Transverse colon (tissue), 4 donors: Measurements from ENCODE around the gene FAM120A. TPM values are rescaled to one million over a fixed set of nuclear protein-coding genes. Genes with fewer than 3 reads are reported as not detected.

ENCODE experiments used
- DNase-seq: peaks from one replicate; pipeline ENCODE4 v3.0.0-alpha.2; 2019
- H3K27ac ChIP-seq, 4 donors: fragments of 200-600 bp; sonication (generic); 2 replicates each; pipeline ENCODE4 v1.5.1; 2016 to 2018; ENCODE audit warnings: inconsistent platforms in 4 of 4
- H3K27me3 ChIP-seq: fragments of 200-600 bp; sonication (generic); 2 replicates; pipeline ENCODE4 v1.5.1; 2017; ENCODE audit warnings: inconsistent platforms
- H3K36me3 ChIP-seq, 4 donors: fragments of 200-600 bp; sonication (generic); 2 replicates each; pipeline ENCODE4 v1.5.1; 2017 to 2019; ENCODE audit warnings: inconsistent platforms in 4 of 4
- H3K4me1 ChIP-seq, 4 donors: fragments of 200-600 bp; sonication (generic); 2 replicates each; pipeline ENCODE4 v1.5.1; 2017 to 2020; ENCODE audit warnings: inconsistent platforms in 4 of 4
- H3K4me3 ChIP-seq, 4 donors: fragments of 200-600 bp; sonication (generic); 1 replicate in 1 of 4; 2 replicates in 3 of 4; pipeline versions ENCODE4 v1.5.1 to v1.6.1; 2017 to 2019; ENCODE audit warnings: inconsistent platforms in 4 of 4
- H3K9me3 ChIP-seq, 2 donors: fragments of 200-600 bp; sonication (generic); 2 replicates each; pipeline ENCODE4 v1.5.1; 2017 to 2019; ENCODE audit warnings: inconsistent platforms in 2 of 2
- CTCF ChIP-seq, 5 experiments: fragments of 200-600 bp in 3 of 5; fragments of 450-650 bp in 2 of 5; sonication (generic) in 3 of 5; IDR thresholded peaks; 1 replicate in 2 of 5; 2 replicates in 3 of 5; pipeline ENCODE4 v1.5.1; 2016 to 2017; ENCODE audit warnings: antibody characterized with exemption in 5 of 5, inconsistent platforms in 3 of 5, mild to moderate bottlenecking in 2 of 5, moderate library complexity in 1 of 5
- EP300 ChIP-seq: sonication (generic); formaldehyde crosslinking; IDR thresholded peaks from one replicate; pipeline ENCODE4 v1.6.1; 2017; ENCODE audit warnings: antibody characterized with exemption, low read depth
- POLR2A ChIP-seq: fragments of 450-650 bp; IDR thresholded peaks from one replicate; pipeline ENCODE4 v1.6.1; 2016; ENCODE audit warnings: antibody characterized with exemption, mild to moderate bottlenecking, moderate library complexity
- POLR2AphosphoS5 ChIP-seq, 3 donors: sonication (generic); formaldehyde crosslinking; IDR thresholded peaks; one replicate each; pipeline ENCODE4 v1.6.1; 2016; ENCODE audit warnings: antibody characterized with exemption in 3 of 3
- WGBS, 2 donors: methylation state at CpG; one replicate each; pipeline ENCODE4 v1.1.5; 2018; ENCODE audit warnings: low coverage in 1 of 2; 5-methylcytosine and 5-hydroxymethylcytosine counted together
- in situ Hi-C, 4 donors: fragments of 200-750 bp; cut with MboI; loops; one replicate each; pipeline versions ENCODE4 v1.15.0 to v1.15.1; 2017; ENCODE audit warnings: low sequenced_read_pairs in 3 of 4, low pct_ligation_motif_present in 1 of 4, low pct_unique_long_range_greater_than_20kb in 1 of 4
- intact Hi-C: fragments of 100-400 bp; cut with DNase I; formaldehyde crosslinking; loops from one replicate; pipeline ENCODE4 v1.15.1; 2023; ENCODE audit warnings: low total_unique reads
- total RNA-seq, 4 donors: library from RNA; depleted of rRNA; stranded (reverse); fragments of >200 nt; gene quantifications; one replicate each; pipeline ENCODE4 v1.1.0, GENCODE V29; 2016

The FAM120A gene
- total RNA-seq, 4 donors from 2014 or later: 122 to 244 (median 180) TPM

GRCh38 chr9:93458712-93459111, 7.2 kb downstream of the FAM120A start:
- WGBS, 2 donors: 86 to 100% methylated on average over 2 to 4 of the region's 4 CpGs
- peaks cover 35 to 97% (median 83%) of the 10 kb centered on the region in 4 donors for H3K4me1 ChIP-seq
- H3K27me3 ChIP-seq: no peaks in the 10 kb centered on the region
- H3K4me3 ChIP-seq: no peak overlapping the region
- intact Hi-C loops (no loop called here), in situ Hi-C loops (loop anchor here in 1 of 4 donors (10.0 kb wide), 1 partner anchor 106 kb away; no protein-coding TSS in a partner anchor)
- DNase-seq: no peak
- no peaks in the 10 kb centered on the region for H3K36me3 ChIP-seq
- TF ChIP-seq POLR2AphosphoS5 (IDR thresholded peaks at IDR 0.05) (no peak), POLR2A (no peak), EP300 (no peak), CTCF (IDR thresholded peaks at IDR 0.05) (no peak)
- no peaks in the 10 kb centered on the region for H3K9me3 ChIP-seq
- peak overlapping the region; percentile 69 to 97 (median 84) for H3K27ac ChIP-seq

- no peaks in the 10 kb centered on the region for H3K36me3 ChIP-seq
- H3K27me3 ChIP-seq: no peaks in the 10 kb centered on the region
- no peak for DNase-seq
- in situ Hi-C loops (loop anchor here in 1 of 4 donors (10.0 kb wide), 1 partner anchor 105 kb away; no protein-coding TSS in a partner anchor), intact Hi-C loops (no loop called here)
- no peak overlapping the region for H3K4me3 ChIP-seq
- peak overlapping the region; percentile 69 to 97 (median 84) for H3K27ac ChIP-seq
- TF ChIP-seq POLR2AphosphoS5 (IDR thresholded peaks at IDR 0.05) (no peak), POLR2A (no peak), EP300 (no peak), CTCF (IDR thresholded peaks at IDR 0.05) (no peak)
- peaks cover 37 to 97% (median 82%) of the 10 kb centered on the region in 4 donors for H3K4me1 ChIP-seq
- no peaks in the 10 kb centered on the region for H3K9me3 ChIP-seq
Observed at GRCh38 chr9:93459432-93459847, 8.0 kb downstream of the FAM120A start.

GRCh38 chr9:93460689-93461413, 9.4 kb downstream of the FAM120A start:
- Histone ChIP-seq H3K36me3 (no peaks in the 10 kb centered on the region), H3K4me1 (peaks cover 36 to 97% (median 83%) of the 10 kb centered on the region in 4 donors), H3K9me3 (no peaks in the 10 kb centered on the region), H3K27ac (peak overlapping the region; percentile 69 to 97 (median 84)), H3K27me3 (no peaks in the 10 kb centered on the region), H3K4me3 (no peak overlapping the region)
- DNase-seq: no peak
- intact Hi-C loops (no loop called here), in situ Hi-C loops (no loop called here)
- no peak for TF ChIP-seq CTCF (IDR thresholded peaks at IDR 0.05)
- TF ChIP-seq EP300: no peak
- TF ChIP-seq POLR2A: no peak
- TF ChIP-seq POLR2AphosphoS5 (IDR thresholded peaks at IDR 0.05): no peak
- WGBS, 2 donors: 73 to 81% methylated on average over 3 of the region's 3 CpGs

- TF ChIP-seq EP300 (no peak), POLR2AphosphoS5 (IDR thresholded peaks at IDR 0.05) (no peak)
- DNase-seq: no peak
- Histone ChIP-seq H3K27me3 (no peaks in the 10 kb centered on the region), H3K27ac (peak overlapping the region; percentile 69 to 97 (median 84)), H3K4me1 (peaks cover 39 to 97% (median 83%) of the 10 kb centered on the region in 4 donors), H3K4me3 (no peak overlapping the region), H3K36me3 (no peaks in the 10 kb centered on the region), H3K9me3 (no peaks in the 10 kb centered on the region)
- intact Hi-C loops (no loop called here), in situ Hi-C loops (no loop called here)
- WGBS, 2 donors: 91 to 98% methylated on average over 1 of the region's 1 CpG
Observed at GRCh38 chr9:93461414-93461743, 9.9 kb downstream of the FAM120A start.
